Left forelimb (tissue), 1 donor: ENCODE results near the gene GSE1.

Experiments used
- DNase-seq: peaks from one replicate; pipeline ENCODE4 v3.0.0-alpha.2; 2018; ENCODE audit warnings: low spot score

The GSE1 gene

GRCh38 chr16:85722128-85722893, 109.2 kb downstream of the GSE1 start:
- no peak for DNase-seq

- no peak for DNase-seq
Measured at GRCh38 chr16:85724126-85724879, 111.2 kb downstream of the GSE1 start.

- no peak for DNase-seq
Measured at GRCh38 chr16:85724936-85725335, 111.8 kb downstream of the GSE1 start.
